ENCODE data around the gene FLOT2.
A peak's percentile ranks its signal among the peaks of the same experiment; 100 is the strongest.
"Not testable (repeated sequence)": the region's sequence is repeated elsewhere in the genome, so short reads cannot be mapped to it uniquely, and the experiment has no call there.

Gene FLOT2

DNA sequence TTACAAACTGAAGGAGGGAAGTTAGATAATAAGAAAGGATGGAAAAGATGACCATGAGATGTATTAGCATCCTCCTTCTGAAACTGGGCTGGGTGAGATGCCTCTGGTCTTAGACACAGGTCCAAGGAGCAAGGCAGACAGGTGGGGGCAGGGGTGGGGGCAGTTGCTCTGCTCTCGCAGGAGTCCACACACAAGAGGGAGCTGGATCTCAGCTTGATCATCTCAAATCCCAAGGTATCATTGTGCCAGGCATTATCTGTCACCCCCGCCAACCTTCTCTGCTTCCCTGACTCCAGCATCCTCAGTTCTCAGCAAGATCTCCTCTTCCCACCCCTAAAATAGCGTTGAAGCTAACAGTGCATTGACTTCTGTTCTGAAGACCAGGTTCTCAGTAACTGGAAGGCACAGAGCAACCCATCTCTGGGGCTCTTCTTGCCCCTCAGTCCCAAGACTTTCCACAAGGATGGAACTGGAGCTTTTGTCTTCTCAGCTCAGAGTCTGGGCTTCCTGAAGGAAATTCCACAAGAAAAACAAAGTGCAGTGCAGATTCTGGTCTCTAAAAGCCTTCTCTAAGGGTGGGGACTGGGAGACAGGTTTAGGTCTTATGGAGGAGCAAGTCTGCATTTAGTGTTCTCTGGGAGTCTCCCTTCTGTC, 1.6 kb downstream of the FLOT2 start:
- H3K4me3 ChIP-seq (ENCODE audit: low read length): peak overlapping the region; percentile 78

DNA sequence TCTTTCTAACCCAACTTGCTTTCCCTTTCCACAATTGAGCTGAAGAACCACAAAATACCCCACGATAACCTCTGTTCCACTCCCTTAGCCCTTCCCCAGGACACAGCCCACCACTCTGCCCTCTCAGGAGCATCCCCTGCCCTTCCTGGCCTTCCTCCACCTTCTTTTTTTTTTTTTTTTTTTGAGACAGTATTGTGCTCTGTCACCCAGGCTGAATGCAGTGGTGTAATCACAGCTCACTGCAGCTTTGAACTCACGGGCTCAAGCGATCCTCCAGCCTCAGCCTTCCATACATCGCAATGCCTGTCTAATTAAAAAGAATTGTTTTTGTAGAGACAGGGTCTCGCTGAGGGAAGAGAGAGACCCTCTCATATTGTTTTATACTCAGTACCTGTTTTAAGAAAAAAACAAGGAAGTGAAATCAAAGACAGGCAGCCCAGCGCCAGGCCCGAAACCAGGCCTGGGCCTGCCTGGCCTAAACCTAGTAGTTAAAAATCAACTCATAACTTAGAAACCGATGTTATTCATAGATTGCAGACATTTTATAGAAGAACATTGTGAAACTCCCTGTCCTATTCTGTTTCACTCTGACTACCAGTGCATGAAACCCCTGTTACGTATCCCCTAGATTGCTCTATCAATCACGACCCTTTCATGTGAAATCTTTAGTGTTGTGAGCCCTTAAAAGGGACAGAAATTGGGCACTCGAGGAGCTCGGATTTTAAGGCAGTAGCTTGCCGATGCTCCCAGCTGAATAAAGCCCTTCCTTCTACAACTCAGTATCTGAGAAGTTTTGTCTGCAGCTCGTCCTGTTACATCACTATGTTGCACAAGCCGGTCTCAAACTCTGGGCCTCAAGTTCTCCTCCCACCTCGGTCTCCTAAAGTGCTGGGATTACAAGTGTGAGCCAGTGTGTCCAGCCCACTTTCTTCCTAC, 4.0 kb downstream of the FLOT2 start:
- DNase-seq (ENCODE audit: low read depth); H3K4me3 ChIP-seq (ENCODE audit: low read length): not testable (repeated sequence)

More for the DNA sequence above, 1.6 kb downstream of the FLOT2 start:
- TF ChIP-seq, protein P1, sequence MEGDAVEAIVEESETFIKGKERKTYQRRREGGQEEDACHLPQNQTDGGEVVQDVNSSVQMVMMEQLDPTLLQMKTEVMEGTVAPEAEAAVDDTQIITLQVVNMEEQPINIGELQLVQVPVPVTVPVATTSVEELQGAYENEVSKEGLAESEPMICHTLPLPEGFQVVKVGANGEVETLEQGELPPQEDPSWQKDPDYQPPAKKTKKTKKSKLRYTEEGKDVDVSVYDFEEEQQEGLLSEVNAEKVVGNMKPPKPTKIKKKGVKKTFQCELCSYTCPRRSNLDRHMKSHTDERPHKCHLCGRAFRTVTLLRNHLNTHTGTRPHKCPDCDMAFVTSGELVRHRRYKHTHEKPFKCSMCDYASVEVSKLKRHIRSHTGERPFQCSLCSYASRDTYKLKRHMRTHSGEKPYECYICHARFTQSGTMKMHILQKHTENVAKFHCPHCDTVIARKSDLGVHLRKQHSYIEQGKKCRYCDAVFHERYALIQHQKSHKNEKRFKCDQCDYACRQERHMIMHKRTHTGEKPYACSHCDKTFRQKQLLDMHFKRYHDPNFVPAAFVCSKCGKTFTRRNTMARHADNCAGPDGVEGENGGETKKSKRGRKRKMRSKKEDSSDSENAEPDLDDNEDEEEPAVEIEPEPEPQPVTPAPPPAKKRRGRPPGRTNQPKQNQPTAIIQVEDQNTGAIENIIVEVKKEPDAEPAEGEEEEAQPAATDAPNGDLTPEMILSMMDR (conservative IDR thresholded peaks at IDR 0.05; ENCODE audit: low read depth, low read length): no peak
- DNase-seq (ENCODE audit: low read depth): no peak

DNA sequence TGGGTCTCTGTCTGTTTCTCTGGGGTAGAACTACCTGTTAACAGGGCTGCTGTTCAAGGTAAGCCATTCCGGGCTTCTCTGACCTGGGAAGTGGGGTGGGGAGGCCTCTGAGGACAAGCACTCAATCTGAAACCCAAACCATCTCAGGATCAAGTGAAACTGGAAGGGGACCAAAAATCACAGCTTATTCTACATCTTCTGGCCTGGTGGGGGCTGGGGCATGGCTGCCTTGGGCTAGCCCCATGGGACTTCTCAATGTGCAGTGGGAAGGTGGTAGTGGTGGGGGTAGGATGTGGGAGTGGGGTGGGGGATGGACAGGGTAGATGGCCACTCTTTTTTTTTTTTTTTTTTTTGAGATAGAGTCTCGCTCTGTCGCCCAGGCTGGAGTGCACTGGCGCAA, 5.5 kb downstream of the FLOT2 start:
- no peak overlapping the region for H3K4me3 ChIP-seq (ENCODE audit: low read length)
- TF ChIP-seq, protein P1 (conservative IDR thresholded peaks at IDR 0.05; ENCODE audit: low read depth, low read length): no peak
- no peak for DNase-seq (ENCODE audit: low read depth)

DNA sequence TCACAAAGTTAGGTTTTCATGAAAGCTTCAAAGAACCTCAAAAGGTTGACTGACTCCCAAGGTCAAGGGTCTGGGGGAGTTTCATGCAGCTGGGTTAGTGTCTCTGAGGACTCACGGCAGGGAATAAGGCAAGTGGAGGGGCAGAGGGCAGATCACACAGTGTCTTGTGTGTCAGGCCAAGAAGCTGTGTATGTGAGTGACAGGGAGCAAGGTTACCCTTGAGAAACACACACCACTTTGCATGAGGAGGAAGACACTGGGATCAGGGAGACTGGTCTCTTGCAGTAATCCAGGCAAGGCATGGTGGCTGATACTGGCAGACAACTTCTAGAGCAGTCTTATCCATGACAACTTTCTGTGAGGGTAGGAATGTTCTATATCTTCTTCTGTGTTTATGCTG, 6.3 kb downstream of the FLOT2 start:
- TF ChIP-seq, protein P1 (conservative IDR thresholded peaks at IDR 0.05; ENCODE audit: low read depth, low read length): no peak
- no peak for DNase-seq (ENCODE audit: low read depth)

DNA sequence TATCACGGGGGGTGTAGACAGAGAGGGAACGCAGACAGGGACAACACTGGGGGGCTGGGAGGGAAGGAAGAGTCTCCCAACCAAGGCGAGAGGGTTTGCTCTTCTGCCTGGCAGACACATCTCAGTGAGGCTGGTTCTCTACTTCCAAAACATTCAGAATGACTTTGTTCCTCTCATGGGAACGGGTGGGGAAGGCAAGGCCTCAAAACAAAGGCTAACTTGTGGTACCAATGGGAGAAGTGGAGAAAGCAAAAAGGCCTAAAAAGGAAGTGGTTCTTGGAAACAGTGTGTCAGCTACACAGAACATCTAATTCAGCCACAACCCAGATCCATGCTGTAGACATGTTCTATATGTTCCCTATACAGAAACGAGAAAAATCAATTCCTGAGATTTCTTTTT, 7.5 kb downstream of the FLOT2 start:
- TF ChIP-seq, protein P1 (conservative IDR thresholded peaks at IDR 0.05; ENCODE audit: low read depth, low read length): no peak

More for the DNA sequence above, 6.3 kb downstream of the FLOT2 start:
- no peak overlapping the region for H3K4me3 ChIP-seq (ENCODE audit: low read length)

DNA sequence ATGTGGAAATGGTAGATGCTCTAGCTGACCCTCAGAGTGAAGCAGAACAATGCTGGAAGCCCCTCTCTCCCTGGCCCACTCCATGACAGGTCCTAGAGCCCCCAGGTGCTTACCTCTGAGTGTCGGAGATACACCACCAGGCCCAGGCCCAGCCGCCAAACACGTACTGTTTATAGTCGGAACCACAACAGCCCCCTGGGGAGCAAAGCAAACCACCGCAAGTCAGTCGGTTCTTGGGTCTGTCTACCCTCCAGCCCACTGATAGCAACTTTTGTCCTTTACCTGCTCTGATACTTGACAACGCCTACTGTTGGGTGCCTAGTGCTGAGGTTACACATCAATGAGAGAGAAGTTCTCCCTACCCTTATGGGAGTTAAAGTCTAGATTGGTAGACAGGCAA, 8.7 kb downstream of the FLOT2 start:
- H3K4me3 ChIP-seq (ENCODE audit: low read length): no peak overlapping the region

More for the DNA sequence above, 7.5 kb downstream of the FLOT2 start:
- DNase-seq (ENCODE audit: low read depth): no peak
- no peak overlapping the region for H3K4me3 ChIP-seq (ENCODE audit: low read length)

DNA sequence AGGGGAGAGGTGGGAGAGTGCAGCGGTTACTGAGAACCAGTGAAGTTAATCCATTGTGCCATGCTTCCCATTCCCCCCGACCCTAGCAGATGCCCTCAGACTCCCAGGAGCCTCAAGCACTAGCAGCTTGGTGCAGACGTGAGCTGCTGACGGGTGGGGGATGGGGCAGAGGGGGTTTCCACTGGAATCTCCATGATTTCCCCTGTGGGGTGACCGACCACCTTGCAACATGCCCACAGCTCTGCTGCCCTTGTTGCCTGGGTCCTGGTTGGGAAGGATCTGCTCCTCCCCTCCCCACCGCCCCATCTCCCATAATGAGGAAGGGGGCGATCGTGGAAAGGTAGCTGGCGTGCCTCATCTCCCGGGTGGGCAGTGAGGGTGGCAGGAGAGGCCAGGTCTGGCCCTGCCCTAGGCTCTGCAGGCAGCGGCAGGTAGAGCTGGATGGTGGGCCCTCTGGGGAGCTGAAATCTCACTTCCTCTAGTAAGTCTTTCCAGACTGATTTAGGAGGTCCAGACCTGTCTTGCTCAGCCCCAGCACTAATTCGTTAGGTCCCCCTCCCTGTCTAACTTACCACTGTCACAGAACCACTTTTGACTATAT, 9.6 kb downstream of the FLOT2 start:
- TF ChIP-seq, protein P1 (conservative IDR thresholded peaks at IDR 0.05; ENCODE audit: low read depth, low read length): no peak
- H3K4me3 ChIP-seq (ENCODE audit: low read length): no peak overlapping the region
- no peak for DNase-seq (ENCODE audit: low read depth)

More for the DNA sequence above, 8.7 kb downstream of the FLOT2 start:
- TF ChIP-seq, protein P1 (conservative IDR thresholded peaks at IDR 0.05; ENCODE audit: low read depth, low read length): no peak
- DNase-seq (ENCODE audit: low read depth): no peak
